SK-MEL-5 (cell line): ENCODE results near the gene NAA50. TPM values are rescaled to one million over a fixed set of nuclear protein-coding genes. Genes with fewer than 3 reads are reported as not detected.
A peak's percentile ranks its signal among the peaks of the same experiment; 100 is the strongest.

Source experiments
- DNase-seq: peaks from one replicate; pipeline ENCODE4 v3.0.0-alpha.2; 2016; ENCODE audit warnings: low read depth, low spot score
- in situ Hi-C: cut with HindIII; loops from 2 replicates; pipeline ENCODE4 v1.10.0; 2016; ENCODE audit warnings: low sequenced_read_pairs, high pct_unique_total_duplicates, low pct_unique_long_range_greater_than_20kb
- total RNA-seq: library from RNA; depleted of rRNA; stranded (reverse); fragments of >200 nt; shearing (Covaris generic); gene quantifications from 2 replicates; pipeline ENCODE4 v1.2.3, GENCODE V29; 2014

Gene NAA50
- total RNA-seq, 1 experiment from 2014 or later = 151 TPM

GRCh38 chr3:113746548-113747282 lies 666 bp upstream of the NAA50 start, which contains the start of gene ATP6V1A:
TSS of gene ATP6V1A (plus strand) at chr3:113747035. CDS start at chr3:113778754, 31,719 bp downstream.
- in situ Hi-C loops = no loop called here
- peak; percentile 96 for DNase-seq

GRCh38 chr3:113744941-113745755 lies 901 bp downstream of the NAA50 start:
- DNase-seq = peak; percentile 85

GRCh38 chr3:113743006-113743630 lies 2.9 kb downstream of the NAA50 start:
- in situ Hi-C loops = no loop called here
- no peak for DNase-seq

More at GRCh38 chr3:113744941-113745755, 901 bp downstream of the NAA50 start:
- in situ Hi-C loops = no loop called here

GRCh38 chr3:113741620-113742019 lies 4.4 kb downstream of the NAA50 start:
- no peak for DNase-seq
- in situ Hi-C loops = no loop called here

- in situ Hi-C loops = no loop called here
- DNase-seq = no peak
Measured at GRCh38 chr3:113741086-113741485, 5.0 kb downstream of the NAA50 start.

- in situ Hi-C loops = no loop called here
- DNase-seq = peak; percentile 82
Measured at GRCh38 chr3:113736548-113737089, 9.4 kb downstream of the NAA50 start.

- in situ Hi-C loops = no loop called here
- no peak for DNase-seq
Measured at GRCh38 chr3:113731694-113732093, 14.4 kb downstream of the NAA50 start.

GRCh38 chr3:113730550-113730949 lies 15.5 kb downstream of the NAA50 start:
- in situ Hi-C loops = no loop called here
- DNase-seq = no peak

GRCh38 chr3:113728661-113729060 lies 17.4 kb downstream of the NAA50 start:
- in situ Hi-C loops = no loop called here
- DNase-seq = no peak

GRCh38 chr3:113721636-113722035 lies 24.4 kb downstream of the NAA50 start:
- no peak for DNase-seq
- in situ Hi-C loops = no loop called here

GRCh38 chr3:113719758-113720157 lies 26.3 kb downstream of the NAA50 start:
- in situ Hi-C loops = no loop called here
- DNase-seq = no peak

GRCh38 chr3:113719294-113719693 lies 26.8 kb downstream of the NAA50 start:
- in situ Hi-C loops = no loop called here
- no peak for DNase-seq

GRCh38 chr3:113717818-113718217 lies 28.2 kb downstream of the NAA50 start:
- DNase-seq = no peak
- in situ Hi-C loops = no loop called here

- in situ Hi-C loops = no loop called here
- DNase-seq = no peak
Measured at GRCh38 chr3:113717308-113717707, 28.7 kb downstream of the NAA50 start.

- DNase-seq = no peak
- in situ Hi-C loops = no loop called here
Measured at GRCh38 chr3:113714702-113715101, 31.3 kb downstream of the NAA50 start.

- DNase-seq = peak; percentile 93
- in situ Hi-C loops = no loop called here
Measured at GRCh38 chr3:113712129-113712528, 33.9 kb downstream of the NAA50 start.

- DNase-seq = no peak
- in situ Hi-C loops = no loop called here
Measured at GRCh38 chr3:113707835-113708234, 38.2 kb downstream of the NAA50 start.

GRCh38 chr3:113698956-113699355 lies 47.1 kb downstream of the NAA50 start:
- in situ Hi-C loops = no loop called here
- no peak for DNase-seq
